Raji (cell line): Measurements from ENCODE around the gene MBTPS1.

Experiments used
- POLR2A ChIP-seq: IDR thresholded peaks from 2 replicates; pipeline ENCODE4 v1.6.1; 2011; ENCODE audit warnings: low read depth, low read length, control low read depth; ENCODE audit not compliant: insufficient read depth

MBTPS1 gene

GRCh38 chr16:84115919-84116719 is 623 bp downstream of the MBTPS1 start:
- no peak for TF ChIP-seq POLR2A

GRCh38 chr16:84111525-84111924 is 5.2 kb downstream of the MBTPS1 start:
- no peak for TF ChIP-seq POLR2A

- no peak for TF ChIP-seq POLR2A
Observed at GRCh38 chr16:84110527-84110926, 6.2 kb downstream of the MBTPS1 start.

GRCh38 chr16:84109598-84110335 is 7.0 kb downstream of the MBTPS1 start:
- TF ChIP-seq POLR2A, result no peak

- TF ChIP-seq POLR2A, result no peak
Observed at GRCh38 chr16:84107921-84108320, 8.8 kb downstream of the MBTPS1 start.

- no peak for TF ChIP-seq POLR2A
Observed at GRCh38 chr16:84105948-84106740, 10.6 kb downstream of the MBTPS1 start.

- TF ChIP-seq POLR2A, result no peak
Observed at GRCh38 chr16:84105301-84105815, 11.4 kb downstream of the MBTPS1 start.

GRCh38 chr16:84104231-84104630 is 12.5 kb downstream of the MBTPS1 start:
- TF ChIP-seq POLR2A, result no peak

GRCh38 chr16:84103678-84104077 is 13.1 kb downstream of the MBTPS1 start:
- no peak for TF ChIP-seq POLR2A

- TF ChIP-seq POLR2A, result no peak
Observed at GRCh38 chr16:84098939-84099338, 17.8 kb downstream of the MBTPS1 start.

- no peak for TF ChIP-seq POLR2A
Observed at GRCh38 chr16:84096447-84097005, 20.2 kb downstream of the MBTPS1 start.

GRCh38 chr16:84095466-84095865 is 21.3 kb downstream of the MBTPS1 start:
- no peak for TF ChIP-seq POLR2A

- no peak for TF ChIP-seq POLR2A
Observed at GRCh38 chr16:84093879-84094270, 22.9 kb downstream of the MBTPS1 start.

- no peak for TF ChIP-seq POLR2A
Observed at GRCh38 chr16:84093120-84093878, 23.4 kb downstream of the MBTPS1 start.
